ENCODE results near the gene MAGEA12.
"Not testable (repeated sequence)": the region's sequence is repeated elsewhere in the genome, so short reads cannot be mapped to it uniquely, and the experiment has no call there.

The MAGEA12 gene

GRCh38 chrX:152733261-152733975 lies at the start of gene MAGEA12, which contains the start of gene CSAG1:
Gene MAGEA12, plus strand, starts transcription at chrX:152733757. Its CDS starts 2,405 bp downstream, at chrX:152736162.
Gene CSAG1, minus strand, starts transcription at chrX:152733721. Its CDS starts 1,261 bp downstream, at chrX:152732460.
- DNase-seq: no peak

- DNase-seq: not testable (repeated sequence)
Observed at GRCh38 chrX:152697952-152698931, 35.3 kb upstream of the MAGEA12 start, which contains the start of gene MAGEA3. Gene MAGEA3, plus strand, starts transcription at chrX:152698794. Its CDS starts 2,039 bp downstream, at chrX:152700833.

GRCh38 chrX:152700390-152700789 lies 33.2 kb upstream of the MAGEA12 start:
- not testable (repeated sequence) for DNase-seq

- not testable (repeated sequence) for DNase-seq
Observed at GRCh38 chrX:152706500-152706899, 27.1 kb upstream of the MAGEA12 start.

GRCh38 chrX:152709173-152709572 lies 24.4 kb upstream of the MAGEA12 start, which contains the start of gene CSAG2:
Gene CSAG2, minus strand, starts transcription at chrX:152709273. Its CDS starts 161 bp downstream, at chrX:152709112.
- not testable (repeated sequence) for DNase-seq

GRCh38 chrX:152713195-152713594 lies 20.4 kb upstream of the MAGEA12 start:
- not testable (repeated sequence) for DNase-seq

GRCh38 chrX:152713815-152714787 lies 19.5 kb upstream of the MAGEA12 start, which contains the start of gene MAGEA2B:
Gene MAGEA2B, plus strand, starts transcription at chrX:152714628. Its CDS starts 2,479 bp downstream, at chrX:152717107.
- DNase-seq: not testable (repeated sequence)

- DNase-seq: no peak
Observed at GRCh38 chrX:152725409-152725808, 8.1 kb upstream of the MAGEA12 start.

- DNase-seq: not testable (repeated sequence)
Observed at GRCh38 chrX:152734143-152734858, 744 bp downstream of the MAGEA12 start.

GRCh38 chrX:152735101-152735500 lies 1.5 kb downstream of the MAGEA12 start:
- no peak for DNase-seq

GRCh38 chrX:152735860-152736511 lies 2.4 kb downstream of the MAGEA12 start:
- DNase-seq: no peak

GRCh38 chrX:152736528-152736927 lies 3.0 kb downstream of the MAGEA12 start:
- not testable (repeated sequence) for DNase-seq

- DNase-seq: no peak
Observed at GRCh38 chrX:152738560-152738959, 5.0 kb downstream of the MAGEA12 start.

GRCh38 chrX:152753686-152754650 lies 20.4 kb downstream of the MAGEA12 start, which contains the start of gene MAGEA2:
Gene MAGEA2, minus strand, starts transcription at chrX:152753842. Its CDS starts 2,479 bp downstream, at chrX:152751363.
- not testable (repeated sequence) for DNase-seq

GRCh38 chrX:152754871-152755270 lies 21.3 kb downstream of the MAGEA12 start:
- not testable (repeated sequence) for DNase-seq

- DNase-seq: not testable (repeated sequence)
Observed at GRCh38 chrX:152758918-152759317, 25.4 kb downstream of the MAGEA12 start, which contains the start of gene CSAG3. Gene CSAG3, plus strand, starts transcription at chrX:152759218.

- DNase-seq: not testable (repeated sequence)
Observed at GRCh38 chrX:152759544-152759943, 26.0 kb downstream of the MAGEA12 start.

GRCh38 chrX:152761582-152761981 lies 28.0 kb downstream of the MAGEA12 start:
- not testable (repeated sequence) for DNase-seq

GRCh38 chrX:152766562-152766961 lies 33.0 kb downstream of the MAGEA12 start:
- DNase-seq: not testable (repeated sequence)
